HepG2 (cell line): ENCODE data around the gene ZNF782.

Experiments used
- ARNTL ChIP-seq: sonication (generic); formaldehyde crosslinking; IDR thresholded peaks from 2 replicates; pipeline ENCODE4 v1.4.0; 2020; ENCODE audit warnings: mild to moderate bottlenecking, missing genetic modification reagents
- GZF1 ChIP-seq: sonication (generic); formaldehyde crosslinking; IDR thresholded peaks from 2 replicates; pipeline ENCODE4 v1.5.1; 2020; ENCODE audit warnings: mild to moderate bottlenecking, missing genetic modification reagents
- USF2 ChIP-seq, 2 experiments: sonication (generic) in 1 of 2; formaldehyde crosslinking in 1 of 2; IDR thresholded peaks; 2 replicates each; pipeline versions ENCODE4 v1.5.1 to v1.6.1; 2011 to 2020; ENCODE audit warnings: borderline replicate concordance in 1 of 2, low read depth in 1 of 2, low read length in 1 of 2, mild to moderate bottlenecking in 1 of 2, missing genetic modification reagents in 1 of 2, moderate library complexity in 1 of 2
- ZNF563 ChIP-seq: sonication (generic); formaldehyde crosslinking; IDR thresholded peaks from 2 replicates; pipeline ENCODE4 v1.8.0; 2022; ENCODE audit warnings: mild to moderate bottlenecking, moderate library complexity, missing genetic modification reagents
- ZNF652 ChIP-seq: IDR thresholded peaks from 2 replicates; pipeline ENCODE4 v1.6.1; 2016; ENCODE audit warnings: low read depth, borderline replicate concordance
- TF ChIP-seq, protein P1 (sequence below): sonication (generic); formaldehyde crosslinking; IDR thresholded peaks from 2 replicates; pipeline ENCODE4 v1.5.0; 2020; ENCODE audit warnings: mild to moderate bottlenecking, missing genetic modification reagents, moderate library complexity
- TF ChIP-seq, protein P2 (sequence below): IDR thresholded peaks from 2 replicates; pipeline ENCODE4 v1.6.1; 2016

GRCh38 chr9:96818533-96818932 is 35.8 kb downstream of the ZNF782 start:
- TF ChIP-seq ZNF652 (CRISPR knock-in tag) (no peak), USF2 (IDR thresholded peaks at IDR 0.05; ENCODE audit: low read depth, low read length) (no peak), USF2 (CRISPR knock-in tag; IDR thresholded peaks at IDR 0.05; ENCODE audit: borderline replicate concordance) (no peak), GZF1 (CRISPR knock-in tag) (no peak), ARNTL (CRISPR knock-in tag) (no peak), ZNF563 (CRISPR knock-in tag) (no peak)
- TF ChIP-seq, protein P1, sequence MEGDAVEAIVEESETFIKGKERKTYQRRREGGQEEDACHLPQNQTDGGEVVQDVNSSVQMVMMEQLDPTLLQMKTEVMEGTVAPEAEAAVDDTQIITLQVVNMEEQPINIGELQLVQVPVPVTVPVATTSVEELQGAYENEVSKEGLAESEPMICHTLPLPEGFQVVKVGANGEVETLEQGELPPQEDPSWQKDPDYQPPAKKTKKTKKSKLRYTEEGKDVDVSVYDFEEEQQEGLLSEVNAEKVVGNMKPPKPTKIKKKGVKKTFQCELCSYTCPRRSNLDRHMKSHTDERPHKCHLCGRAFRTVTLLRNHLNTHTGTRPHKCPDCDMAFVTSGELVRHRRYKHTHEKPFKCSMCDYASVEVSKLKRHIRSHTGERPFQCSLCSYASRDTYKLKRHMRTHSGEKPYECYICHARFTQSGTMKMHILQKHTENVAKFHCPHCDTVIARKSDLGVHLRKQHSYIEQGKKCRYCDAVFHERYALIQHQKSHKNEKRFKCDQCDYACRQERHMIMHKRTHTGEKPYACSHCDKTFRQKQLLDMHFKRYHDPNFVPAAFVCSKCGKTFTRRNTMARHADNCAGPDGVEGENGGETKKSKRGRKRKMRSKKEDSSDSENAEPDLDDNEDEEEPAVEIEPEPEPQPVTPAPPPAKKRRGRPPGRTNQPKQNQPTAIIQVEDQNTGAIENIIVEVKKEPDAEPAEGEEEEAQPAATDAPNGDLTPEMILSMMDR, result no peak
- TF ChIP-seq, protein P2, sequence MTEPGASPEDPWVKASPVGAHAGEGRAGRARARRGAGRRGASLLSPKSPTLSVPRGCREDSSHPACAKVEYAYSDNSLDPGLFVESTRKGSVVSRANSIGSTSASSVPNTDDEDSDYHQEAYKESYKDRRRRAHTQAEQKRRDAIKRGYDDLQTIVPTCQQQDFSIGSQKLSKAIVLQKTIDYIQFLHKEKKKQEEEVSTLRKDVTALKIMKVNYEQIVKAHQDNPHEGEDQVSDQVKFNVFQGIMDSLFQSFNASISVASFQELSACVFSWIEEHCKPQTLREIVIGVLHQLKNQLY, result no peak
